GM10266 (cell line): ENCODE results near the gene IGDCC3.

ENCODE experiments used
- DNase-seq: peaks from one replicate; pipeline ENCODE4 v3.0.0; 2012; ENCODE audit errors: extremely low spot score
- CTCF ChIP-seq: IDR thresholded peaks from 2 replicates; pipeline ENCODE4 v1.5.1; 2012; ENCODE audit warnings: mild to moderate bottlenecking, low read depth; ENCODE audit not compliant: control insufficient read depth, insufficient read depth; ENCODE audit errors: missing control alignments

Gene IGDCC3

GRCh38 chr15:65286704-65287519 lies 90.9 kb downstream of the IGDCC3 start, which contains the start of gene PARP16:
Gene PARP16, minus strand, starts transcription at chr15:65286883. Its CDS starts 457 bp downstream, at chr15:65286426.
- peak; percentile 92 for DNase-seq
- peak; percentile 59 for TF ChIP-seq CTCF

DNA sequence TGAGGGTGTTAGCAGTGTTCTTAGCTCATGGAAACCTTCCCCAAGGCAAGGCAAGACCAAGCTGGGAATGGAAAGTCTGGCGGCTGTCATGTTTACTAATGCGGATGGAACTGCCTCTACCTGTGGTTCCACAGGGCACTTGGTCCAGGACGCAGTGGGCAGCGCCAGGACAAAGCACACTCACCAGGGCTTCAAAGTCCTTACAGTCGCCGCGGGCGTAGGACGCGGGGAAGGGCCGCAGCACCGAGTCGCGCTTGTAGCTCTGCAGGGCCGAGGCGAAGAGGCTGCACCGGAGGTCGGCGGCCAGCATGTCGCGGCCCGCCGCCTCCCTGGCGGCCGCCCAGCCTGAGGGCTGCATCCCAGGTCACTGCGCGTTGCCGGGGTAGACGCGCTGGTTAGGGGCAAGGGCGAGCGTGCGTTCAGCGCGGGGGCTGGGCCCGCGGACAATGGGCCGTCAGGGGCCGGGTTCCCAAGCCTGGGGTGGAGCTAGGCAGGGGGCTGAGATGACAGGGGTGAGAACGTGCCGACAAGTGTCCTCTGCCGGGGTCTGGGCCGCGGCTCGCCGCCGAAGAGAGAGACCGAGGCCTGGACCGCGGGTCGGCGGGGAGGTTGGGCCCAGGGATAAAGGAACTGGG lies 91.6 kb downstream of the IGDCC3 start:
- DNase-seq: no peak
- TF ChIP-seq CTCF: no peak

DNA sequence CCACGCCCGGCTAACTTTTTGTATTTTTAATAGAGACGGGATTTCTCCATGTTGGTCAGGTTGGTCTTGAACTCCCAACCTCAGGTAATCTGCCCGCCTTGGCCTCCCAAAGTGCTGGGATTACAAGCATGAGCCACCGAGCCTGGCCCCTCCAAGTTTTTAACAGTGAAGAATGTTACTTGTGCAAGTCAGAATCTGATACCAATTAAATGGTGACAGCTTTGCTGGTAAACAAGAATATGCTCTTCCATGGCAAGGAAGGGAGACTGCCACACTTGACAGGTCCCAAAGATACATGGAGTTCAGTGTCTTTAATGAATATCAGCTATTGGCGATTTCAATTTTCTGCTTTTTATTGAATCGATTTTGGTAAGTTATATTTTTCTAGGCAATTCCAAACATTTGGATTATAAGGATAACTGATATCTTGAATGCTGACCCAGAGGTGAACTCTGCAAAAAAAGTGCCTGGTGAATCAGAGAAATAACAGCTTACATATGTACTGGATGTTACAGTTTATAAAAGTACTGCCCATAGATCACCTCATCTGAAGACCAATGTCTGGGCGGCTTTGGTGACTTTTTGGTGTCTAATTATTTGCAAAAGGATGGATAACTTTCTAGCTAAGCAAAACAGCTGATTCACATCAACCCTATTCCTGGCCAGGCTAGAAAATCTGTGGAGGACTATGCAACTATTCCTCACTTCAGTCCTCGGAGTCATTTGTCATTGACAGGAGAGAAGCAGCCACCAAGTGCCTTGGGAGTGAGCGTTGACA lies 92.3 kb downstream of the IGDCC3 start:
- TF ChIP-seq CTCF: no peak
- no peak for DNase-seq

GRCh38 chr15:65278480-65278879 lies 99.3 kb downstream of the IGDCC3 start:
- TF ChIP-seq CTCF: no peak
- DNase-seq: no peak
